HUES48 (cell line): ENCODE results near the gene TCAF1.
"Not testable (repeated sequence)": the region's sequence is repeated elsewhere in the genome, so short reads cannot be mapped to it uniquely, and the experiment has no call there.

Experiments
- H3K27ac ChIP-seq: one replicate; pipeline ENCODE4 v1.7.0; 2013; ENCODE audit warnings: low read depth, low read length, inconsistent platforms
- H3K27me3 ChIP-seq: 2 replicates; pipeline ENCODE4 v1.6.1; 2013; ENCODE audit warnings: mild to moderate bottlenecking, low read length; ENCODE audit not compliant: control insufficient read depth, insufficient read depth
- H3K36me3 ChIP-seq: 2 replicates; pipeline ENCODE4 v1.6.1; 2013; ENCODE audit warnings: low read length; ENCODE audit not compliant: control insufficient read depth, insufficient read depth
- H3K4me1 ChIP-seq: 2 replicates; pipeline ENCODE4 v1.6.1; 2013; ENCODE audit warnings: mild to moderate bottlenecking, low read length; ENCODE audit not compliant: control insufficient read depth, insufficient read depth
- H3K4me3 ChIP-seq: 2 replicates; pipeline ENCODE4 v1.5.1; 2013; ENCODE audit warnings: mild to moderate bottlenecking, low read depth, low read length
- H3K9ac ChIP-seq: 2 replicates; pipeline ENCODE4 v1.6.1; 2013; ENCODE audit warnings: mild to moderate bottlenecking, low read depth, low read length, moderate library complexity
- H3K9me3 ChIP-seq: 2 replicates; pipeline ENCODE4 v1.6.1; 2013; ENCODE audit warnings: low read length; ENCODE audit not compliant: control insufficient read depth, insufficient read depth

Gene TCAF1

GRCh38 chr7:143884969-143885559 lies 16.9 kb downstream of the TCAF1 start:
- Histone ChIP-seq H3K36me3 (peaks cover 5% of the 10 kb centered on the region), H3K27me3 (peaks cover 4% of the 10 kb centered on the region; the same call in 1 of the 2 replicates), H3K4me1 (peaks cover 24% of the 10 kb centered on the region), H3K9me3 (no peaks in the 10 kb centered on the region), H3K4me3 (peak overlapping the region; percentile 93), H3K27ac (peak overlapping the region; percentile 60), H3K9ac (peak overlapping the region; percentile 78)

DNA sequence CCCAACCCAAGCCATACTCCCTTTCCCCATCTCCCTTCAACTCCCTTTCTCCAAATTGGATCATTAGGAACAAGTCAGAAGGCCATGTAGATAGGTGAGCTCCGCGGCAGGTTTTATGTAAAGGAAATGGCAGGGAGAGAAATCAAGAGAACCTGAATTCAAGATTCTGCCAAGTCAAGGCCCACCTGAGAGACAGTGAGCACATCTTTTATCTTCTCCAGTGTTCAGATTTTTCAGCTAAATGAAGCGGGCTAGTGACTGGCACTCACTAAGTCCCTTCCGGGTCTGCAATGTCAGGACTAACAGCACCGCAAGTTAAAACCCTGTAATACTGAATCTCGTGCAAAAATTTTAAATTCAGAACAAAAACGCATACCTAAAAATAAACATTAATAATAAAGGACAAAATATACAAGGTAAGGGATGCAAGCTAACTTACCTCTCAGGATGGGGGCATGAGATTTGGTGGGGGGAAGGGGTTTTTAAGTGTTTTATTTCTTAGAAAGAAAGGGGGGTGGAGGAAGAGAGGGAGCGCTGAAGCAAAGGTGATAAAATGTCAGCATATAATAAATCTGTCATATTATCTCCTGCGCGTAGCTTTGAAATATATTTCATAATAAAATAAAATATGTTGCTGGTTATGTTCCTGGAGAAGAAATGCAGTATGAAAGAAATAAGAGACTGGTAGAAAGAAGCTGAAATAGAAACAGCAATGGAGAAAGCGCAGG lies 17.6 kb downstream of the TCAF1 start:
- H3K9ac ChIP-seq = no peak overlapping the region; the same call in 1 of the 2 replicates
- peaks cover 24% of the 10 kb centered on the region for H3K4me1 ChIP-seq
- H3K4me3 ChIP-seq = peak overlapping the region; percentile 93
- H3K36me3 ChIP-seq = peaks cover 2% of the 10 kb centered on the region
- H3K27me3 ChIP-seq = peaks cover 4% of the 10 kb centered on the region; the same call in 1 of the 2 replicates
- no peaks in the 10 kb centered on the region for H3K9me3 ChIP-seq
- peak overlapping the region; percentile 60 for H3K27ac ChIP-seq

- Histone ChIP-seq H3K9ac (peak overlapping the region; percentile 53; the same call in 1 of the 2 replicates), H3K4me3 (peak overlapping the region; percentile 74)
Measured at GRCh38 chr7:143882604-143883078, 19.3 kb downstream of the TCAF1 start.

DNA sequence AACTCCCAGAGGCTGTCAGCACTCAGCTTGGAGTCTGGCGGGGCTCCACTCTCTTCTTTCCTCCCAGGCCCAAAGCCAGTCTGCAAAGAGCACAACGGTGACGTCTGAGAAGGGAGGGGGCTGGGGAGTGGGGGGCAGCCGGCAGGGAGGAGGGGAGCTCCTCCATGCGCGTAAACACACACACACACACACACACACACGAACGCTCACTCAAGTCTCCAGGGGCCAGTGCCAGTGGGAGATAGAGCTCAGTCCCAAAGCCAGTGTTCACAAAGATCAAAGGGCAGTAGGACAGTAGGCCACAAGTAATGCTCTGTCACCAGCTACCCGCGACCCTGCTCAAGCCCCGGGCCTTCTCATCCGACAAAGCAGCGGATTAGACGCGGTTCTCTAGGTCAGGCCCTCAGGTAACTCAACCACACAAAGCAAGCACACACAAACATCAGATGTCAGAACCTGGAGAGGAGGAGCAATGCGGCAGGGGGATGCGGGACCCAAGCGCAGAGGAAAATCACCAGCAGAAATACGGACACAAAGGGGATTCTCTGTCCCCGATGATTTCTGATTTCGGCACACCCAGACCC lies 19.9 kb downstream of the TCAF1 start:
- Histone ChIP-seq H3K27ac (peak overlapping the region; percentile 68), H3K9me3 (no peaks in the 10 kb centered on the region), H3K4me3 (peak overlapping the region; percentile 74), H3K27me3 (peaks cover 4% of the 10 kb centered on the region; the same call in 1 of the 2 replicates), H3K9ac (peak overlapping the region; percentile 49; the same call in 1 of the 2 replicates), H3K36me3 (no peaks in the 10 kb centered on the region), H3K4me1 (peaks cover 24% of the 10 kb centered on the region)

More at GRCh38 chr7:143882604-143883078, 19.3 kb downstream of the TCAF1 start:
- H3K27me3 ChIP-seq = peaks cover 4% of the 10 kb centered on the region; the same call in 1 of the 2 replicates
- H3K36me3 ChIP-seq = no peaks in the 10 kb centered on the region
- peaks cover 24% of the 10 kb centered on the region for H3K4me1 ChIP-seq
- no peaks in the 10 kb centered on the region for H3K9me3 ChIP-seq
- H3K27ac ChIP-seq = peak overlapping the region; percentile 68

DNA sequence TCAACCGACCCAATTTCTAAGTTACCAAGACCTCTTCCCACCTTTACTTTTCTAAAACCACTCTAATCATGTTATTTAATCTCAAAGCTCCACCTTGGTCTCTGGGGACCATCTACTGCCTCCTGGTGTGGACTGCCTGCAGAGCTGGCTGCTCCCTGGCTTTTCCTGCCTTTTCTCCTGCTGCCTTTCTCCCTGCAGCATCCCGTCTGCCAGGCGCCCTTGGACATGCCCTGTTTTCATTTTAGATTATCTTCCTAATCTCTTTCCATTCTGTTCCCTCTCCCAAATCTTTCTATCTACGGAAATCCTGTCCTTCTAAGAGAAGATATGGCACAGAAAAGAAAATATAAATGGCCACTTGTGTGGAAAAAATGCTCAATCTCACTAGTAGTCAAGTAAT lies 23.1 kb downstream of the TCAF1 start:
- no peak overlapping the region for H3K4me3 ChIP-seq
- H3K9me3 ChIP-seq = no peaks in the 10 kb centered on the region
- H3K27me3 ChIP-seq = peaks cover 3% of the 10 kb centered on the region; the same call in 1 of the 2 replicates
- peaks cover 6% of the 10 kb centered on the region for H3K4me1 ChIP-seq
- H3K27ac ChIP-seq = no peak overlapping the region
- no peak overlapping the region for H3K9ac ChIP-seq
- peaks cover 10% of the 10 kb centered on the region; the same call in 1 of the 2 replicates for H3K36me3 ChIP-seq

GRCh38 chr7:143877098-143877497 lies 24.9 kb downstream of the TCAF1 start:
- Histone ChIP-seq H3K36me3 (peaks cover 10% of the 10 kb centered on the region; the same call in 1 of the 2 replicates), H3K27me3 (no peaks in the 10 kb centered on the region), H3K27ac (no peak overlapping the region), H3K9me3 (no peaks in the 10 kb centered on the region), H3K9ac (no peak overlapping the region), H3K4me1 (peaks cover 6% of the 10 kb centered on the region), H3K4me3 (no peak overlapping the region)

- no peaks in the 10 kb centered on the region for H3K4me1 ChIP-seq
- H3K4me3 ChIP-seq = no peak overlapping the region
- H3K27me3 ChIP-seq = no peaks in the 10 kb centered on the region
- H3K27ac ChIP-seq = no peak overlapping the region
- no peaks in the 10 kb centered on the region for H3K9me3 ChIP-seq
- H3K36me3 ChIP-seq = peaks cover 10% of the 10 kb centered on the region; the same call in 1 of the 2 replicates
- H3K9ac ChIP-seq = no peak overlapping the region
Measured at GRCh38 chr7:143876218-143876617, 25.8 kb downstream of the TCAF1 start.

GRCh38 chr7:143873242-143873641 lies 28.7 kb downstream of the TCAF1 start:
- not testable (repeated sequence) for H3K27ac ChIP-seq, H3K4me1 ChIP-seq, H3K9ac ChIP-seq, H3K27me3 ChIP-seq, H3K4me3 ChIP-seq, H3K9me3 ChIP-seq
- peaks cover 10% of the 10 kb centered on the region; the same call in 1 of the 2 replicates for H3K36me3 ChIP-seq

- H3K36me3 ChIP-seq = peaks cover 10% of the 10 kb centered on the region; the same call in 1 of the 2 replicates
- not testable (repeated sequence) for H3K27me3 ChIP-seq, H3K27ac ChIP-seq, H3K9ac ChIP-seq, H3K4me1 ChIP-seq, H3K9me3 ChIP-seq, H3K4me3 ChIP-seq
Measured at GRCh38 chr7:143871534-143871933, 30.4 kb downstream of the TCAF1 start.

DNA sequence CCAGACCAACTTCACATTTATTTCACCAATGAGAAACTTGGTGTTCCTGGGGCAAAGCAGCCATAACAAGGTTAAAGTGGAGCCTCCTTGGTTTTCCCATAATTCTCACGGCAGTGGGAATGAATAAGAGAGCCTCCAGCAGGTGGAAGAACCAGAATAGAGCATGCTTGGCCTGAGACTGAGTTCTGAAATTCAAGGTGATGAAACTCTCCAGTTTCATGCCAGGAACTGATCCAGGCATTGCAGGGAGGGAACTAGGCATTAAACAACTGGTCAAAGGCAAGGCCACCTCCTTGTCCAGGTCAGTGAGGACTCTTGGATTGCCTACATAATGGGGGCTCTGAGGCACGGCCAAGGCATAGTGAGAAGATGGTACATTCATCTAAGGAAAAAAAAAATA lies 44.0 kb downstream of the TCAF1 start:
- not testable (repeated sequence) for H3K4me3 ChIP-seq, H3K9ac ChIP-seq, H3K27me3 ChIP-seq, H3K27ac ChIP-seq, H3K36me3 ChIP-seq, H3K9me3 ChIP-seq, H3K4me1 ChIP-seq

GRCh38 chr7:143855443-143855842 lies 46.5 kb downstream of the TCAF1 start:
- not testable (repeated sequence) for H3K9ac ChIP-seq, H3K9me3 ChIP-seq, H3K27ac ChIP-seq, H3K36me3 ChIP-seq, H3K4me1 ChIP-seq, H3K4me3 ChIP-seq, H3K27me3 ChIP-seq
